ENCODE data around the gene PIM3.

Gene PIM3

DNA sequence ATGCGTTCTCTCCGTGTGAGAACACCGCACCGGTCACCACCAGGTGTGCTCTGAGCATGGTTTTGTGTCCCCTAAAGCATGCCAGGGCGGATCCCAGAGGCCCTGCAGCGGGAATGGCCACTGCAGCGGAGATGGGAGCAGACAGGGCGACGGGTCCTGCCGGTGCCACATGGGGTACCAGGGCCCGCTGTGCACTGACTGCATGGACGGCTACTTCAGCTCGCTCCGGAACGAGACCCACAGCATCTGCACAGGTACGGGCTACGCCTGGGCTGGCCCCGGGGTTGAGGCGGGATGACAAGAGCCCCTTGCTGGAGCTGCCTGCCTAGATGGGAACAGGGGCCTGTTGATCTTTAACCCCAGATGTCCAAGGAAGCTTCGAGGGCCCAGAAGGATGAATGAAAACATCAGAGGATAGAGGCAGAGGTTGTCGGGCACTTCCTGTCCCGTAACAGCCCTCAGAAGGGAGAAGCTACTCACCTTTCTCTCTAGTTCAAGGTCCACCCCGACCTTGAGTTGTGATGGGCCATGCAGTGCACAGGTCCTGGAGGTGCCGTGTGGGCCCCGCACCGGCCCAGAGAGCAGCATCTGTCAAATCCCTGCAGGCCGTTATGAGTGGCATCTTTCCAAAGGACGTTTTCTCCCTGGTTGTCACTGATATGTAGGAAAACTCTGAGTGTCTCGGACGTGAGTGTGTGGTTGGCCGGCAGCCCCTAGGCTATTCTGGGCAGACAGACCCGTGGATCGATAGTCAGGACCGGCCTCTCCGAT, 38.9 kb upstream of the PIM3 start:
- Histone ChIP-seq H3K4me1 (ENCODE audit: control insufficient read depth, insufficient read depth, low read length) (peaks cover 18% of the 10 kb centered on the region), H3K9ac (ENCODE audit: low read length) (no peak overlapping the region), H3K4me3 (ENCODE audit: low read length) (no peak overlapping the region), H3K27me3 (ENCODE audit: control insufficient read depth, insufficient read depth, low read length) (no peaks in the 10 kb centered on the region), H3K36me3 (ENCODE audit: control insufficient read depth, insufficient read depth, low read length) (no peaks in the 10 kb centered on the region), H3K9me3 (ENCODE audit: control insufficient read depth, low read length) (no peaks in the 10 kb centered on the region)

DNA sequence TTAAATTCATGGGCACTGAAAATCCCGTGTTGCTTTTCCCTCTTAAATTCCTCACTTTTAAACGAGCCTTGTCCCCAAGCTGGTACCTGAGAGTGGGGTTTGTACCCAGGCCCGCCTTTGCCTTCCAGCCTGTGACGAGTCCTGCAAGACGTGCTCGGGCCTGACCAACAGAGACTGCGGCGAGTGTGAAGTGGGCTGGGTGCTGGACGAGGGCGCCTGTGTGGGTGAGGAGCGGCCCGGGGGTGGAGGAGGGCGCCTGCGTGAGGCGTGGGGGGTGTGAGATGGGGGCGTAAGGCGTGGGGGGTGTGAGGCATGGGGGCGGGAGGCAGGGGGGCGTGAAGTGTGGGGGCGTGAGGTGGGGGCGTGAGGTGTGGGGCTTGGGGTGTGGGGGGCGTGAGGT, 38.1 kb upstream of the PIM3 start:
- Histone ChIP-seq H3K27me3 (ENCODE audit: control insufficient read depth, insufficient read depth, low read length) (no peaks in the 10 kb centered on the region), H3K4me1 (ENCODE audit: control insufficient read depth, insufficient read depth, low read length) (peaks cover 11% of the 10 kb centered on the region), H3K9ac (ENCODE audit: low read length) (no peak overlapping the region), H3K4me3 (ENCODE audit: low read length) (no peak overlapping the region), H3K9me3 (ENCODE audit: control insufficient read depth, low read length) (no peaks in the 10 kb centered on the region), H3K36me3 (ENCODE audit: control insufficient read depth, insufficient read depth, low read length) (no peaks in the 10 kb centered on the region)

DNA sequence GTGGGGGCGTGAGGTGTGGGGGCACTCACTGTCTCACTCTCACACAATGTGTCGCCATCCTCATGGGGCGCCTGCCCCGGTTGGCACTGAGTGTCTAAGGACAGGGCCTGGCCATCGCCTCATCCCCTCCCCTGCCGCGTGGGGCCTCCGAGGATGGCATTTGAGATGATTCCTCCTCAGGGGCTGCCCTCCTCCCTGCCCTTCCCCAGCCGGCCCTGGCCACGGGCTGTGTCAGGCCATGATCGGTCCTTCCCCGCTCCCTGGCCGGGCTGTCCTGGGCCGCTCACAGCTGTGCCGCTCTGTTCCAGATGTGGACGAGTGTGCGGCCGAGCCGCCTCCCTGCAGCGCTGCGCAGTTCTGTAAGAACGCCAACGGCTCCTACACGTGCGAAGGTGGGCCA, 37.6 kb upstream of the PIM3 start:
- H3K9me3 ChIP-seq (ENCODE audit: control insufficient read depth, low read length): no peaks in the 10 kb centered on the region
- no peaks in the 10 kb centered on the region for H3K36me3 ChIP-seq (ENCODE audit: control insufficient read depth, insufficient read depth, low read length)
- no peak overlapping the region for H3K4me3 ChIP-seq (ENCODE audit: low read length)
- no peaks in the 10 kb centered on the region for H3K27me3 ChIP-seq (ENCODE audit: control insufficient read depth, insufficient read depth, low read length)
- H3K9ac ChIP-seq (ENCODE audit: low read length): no peak overlapping the region
- H3K4me1 ChIP-seq (ENCODE audit: control insufficient read depth, insufficient read depth, low read length): peaks cover 11% of the 10 kb centered on the region

DNA sequence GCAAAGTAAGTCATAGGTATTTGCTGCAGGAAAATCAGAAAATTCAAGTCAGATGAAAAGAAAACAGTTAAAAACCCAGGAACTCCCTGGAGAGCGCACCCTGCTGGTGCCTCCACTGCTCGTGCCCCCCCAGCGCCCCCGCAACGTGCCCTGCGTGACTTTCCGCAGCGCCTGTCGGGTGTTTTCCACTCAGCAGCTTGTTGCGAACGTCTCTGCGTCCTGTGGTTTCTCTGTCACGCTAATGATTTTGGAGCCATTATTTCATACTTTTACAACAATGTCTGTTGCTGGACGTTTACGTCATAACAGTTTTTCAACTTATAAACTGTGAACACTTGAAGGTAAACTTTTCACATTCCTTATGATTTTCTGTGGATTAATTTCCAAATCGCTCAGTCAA, 37.1 kb upstream of the PIM3 start:
- Histone ChIP-seq H3K36me3 (ENCODE audit: control insufficient read depth, insufficient read depth, low read length) (no peaks in the 10 kb centered on the region), H3K4me3 (ENCODE audit: low read length) (no peak overlapping the region), H3K9me3 (ENCODE audit: control insufficient read depth, low read length) (no peaks in the 10 kb centered on the region), H3K27me3 (ENCODE audit: control insufficient read depth, insufficient read depth, low read length) (no peaks in the 10 kb centered on the region), H3K9ac (ENCODE audit: low read length) (no peak overlapping the region), H3K4me1 (ENCODE audit: control insufficient read depth, insufficient read depth, low read length) (peaks cover 11% of the 10 kb centered on the region)

DNA sequence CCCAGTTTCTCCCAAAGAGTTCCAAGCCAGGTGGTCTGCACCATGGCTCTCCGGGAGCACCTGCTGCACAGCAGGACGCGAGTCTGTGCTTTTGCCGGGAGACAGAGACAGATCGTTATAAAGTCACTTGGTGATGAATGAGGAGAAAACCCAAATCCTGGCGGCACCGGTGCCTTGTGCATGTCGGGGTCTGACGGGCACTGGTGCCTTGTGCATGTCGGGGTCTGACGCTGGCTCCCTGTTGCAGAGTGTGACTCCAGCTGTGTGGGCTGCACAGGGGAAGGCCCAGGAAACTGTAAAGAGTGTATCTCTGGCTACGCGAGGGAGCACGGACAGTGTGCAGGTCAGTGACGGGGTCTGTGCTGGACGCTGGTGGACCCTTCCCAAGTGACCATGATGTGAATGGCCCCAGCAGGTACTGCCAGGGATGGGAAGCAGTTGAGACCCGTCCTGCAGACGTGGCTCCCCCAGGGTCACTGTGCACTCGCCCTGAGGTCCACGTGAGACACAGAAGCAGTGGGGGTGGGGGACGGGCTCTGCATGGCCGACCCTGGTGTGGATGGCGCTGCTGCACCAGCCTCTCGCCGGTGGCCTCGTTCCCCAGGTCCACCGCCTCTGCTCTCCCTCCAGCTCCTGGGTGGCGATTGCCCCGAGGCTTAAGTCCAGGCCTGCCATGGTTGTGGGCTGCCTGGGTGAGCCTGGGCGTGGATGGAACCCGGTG, 36.3 kb upstream of the PIM3 start:
- no peaks in the 10 kb centered on the region for H3K36me3 ChIP-seq (ENCODE audit: control insufficient read depth, insufficient read depth, low read length)
- H3K4me1 ChIP-seq (ENCODE audit: control insufficient read depth, insufficient read depth, low read length): peaks cover 6% of the 10 kb centered on the region

DNA sequence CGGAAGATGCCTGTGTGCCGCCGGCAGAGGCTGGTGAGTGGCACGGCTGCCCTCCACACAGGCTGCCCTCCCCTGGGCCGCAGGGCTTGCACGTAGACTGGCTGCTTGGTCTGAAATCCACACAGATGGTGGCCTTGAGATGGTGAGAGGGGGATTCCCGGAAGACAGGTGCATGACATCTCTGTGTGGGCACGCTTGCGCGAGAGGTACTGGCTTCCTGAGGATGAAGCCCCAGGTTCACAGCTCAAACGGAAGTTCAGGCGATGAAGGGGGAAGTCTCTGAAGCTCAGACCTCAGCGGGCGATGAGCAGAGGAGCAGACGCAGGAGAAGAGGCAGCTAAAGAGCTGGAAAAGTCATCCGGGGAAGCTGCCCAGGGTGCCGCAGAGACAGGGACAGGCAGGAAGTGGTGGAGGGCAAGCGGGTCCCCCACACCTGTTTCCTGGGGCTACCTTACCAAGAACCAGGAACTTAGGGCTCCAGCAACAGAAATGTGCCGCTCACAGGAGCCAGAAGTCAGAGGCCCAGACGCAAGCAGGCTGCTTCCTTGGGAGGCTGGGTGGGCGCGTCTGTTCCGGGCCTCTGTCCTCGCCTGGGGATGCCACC, 34.9 kb upstream of the PIM3 start:
- no peak overlapping the region for H3K4me3 ChIP-seq (ENCODE audit: low read length)

More for the DNA sequence above, 36.3 kb upstream of the PIM3 start:
- Histone ChIP-seq H3K9ac (ENCODE audit: low read length) (no peak overlapping the region), H3K27me3 (ENCODE audit: control insufficient read depth, insufficient read depth, low read length) (no peaks in the 10 kb centered on the region), H3K4me3 (ENCODE audit: low read length) (no peak overlapping the region), H3K9me3 (ENCODE audit: control insufficient read depth, low read length) (no peaks in the 10 kb centered on the region)

DNA sequence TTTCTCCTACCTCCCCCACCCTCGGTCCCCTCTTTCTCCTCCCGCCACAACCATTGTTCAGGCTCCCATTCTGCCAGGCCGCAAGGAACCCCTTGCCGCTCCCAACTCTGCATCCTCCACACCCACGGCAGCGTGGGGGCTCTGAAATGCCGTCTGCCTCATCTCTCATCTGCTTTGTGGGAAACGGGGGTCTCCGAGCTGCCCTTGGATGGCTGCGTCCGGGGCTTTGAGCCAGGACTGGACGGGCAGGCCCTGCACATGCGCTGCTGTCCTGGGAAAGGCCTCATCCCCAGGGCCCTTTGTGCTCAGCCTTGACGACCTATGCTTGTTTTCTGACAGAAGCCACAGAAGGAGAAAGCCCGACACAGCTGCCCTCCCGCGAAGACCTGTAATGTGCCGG, 33.7 kb upstream of the PIM3 start:
- Histone ChIP-seq H3K4me3 (ENCODE audit: low read length) (no peak overlapping the region), H3K9me3 (ENCODE audit: control insufficient read depth, low read length) (no peaks in the 10 kb centered on the region), H3K4me1 (ENCODE audit: control insufficient read depth, insufficient read depth, low read length) (peaks cover 22% of the 10 kb centered on the region), H3K9ac (ENCODE audit: low read length) (no peak overlapping the region), H3K27me3 (ENCODE audit: control insufficient read depth, insufficient read depth, low read length) (peaks cover 7% of the 10 kb centered on the region), H3K36me3 (ENCODE audit: control insufficient read depth, insufficient read depth, low read length) (no peaks in the 10 kb centered on the region)

More for the DNA sequence above, 34.9 kb upstream of the PIM3 start:
- Histone ChIP-seq H3K27me3 (ENCODE audit: control insufficient read depth, insufficient read depth, low read length) (peaks cover 7% of the 10 kb centered on the region), H3K9ac (ENCODE audit: low read length) (no peak overlapping the region), H3K9me3 (ENCODE audit: control insufficient read depth, low read length) (no peaks in the 10 kb centered on the region), H3K4me1 (ENCODE audit: control insufficient read depth, insufficient read depth, low read length) (peaks cover 11% of the 10 kb centered on the region), H3K36me3 (ENCODE audit: control insufficient read depth, insufficient read depth, low read length) (no peaks in the 10 kb centered on the region)

DNA sequence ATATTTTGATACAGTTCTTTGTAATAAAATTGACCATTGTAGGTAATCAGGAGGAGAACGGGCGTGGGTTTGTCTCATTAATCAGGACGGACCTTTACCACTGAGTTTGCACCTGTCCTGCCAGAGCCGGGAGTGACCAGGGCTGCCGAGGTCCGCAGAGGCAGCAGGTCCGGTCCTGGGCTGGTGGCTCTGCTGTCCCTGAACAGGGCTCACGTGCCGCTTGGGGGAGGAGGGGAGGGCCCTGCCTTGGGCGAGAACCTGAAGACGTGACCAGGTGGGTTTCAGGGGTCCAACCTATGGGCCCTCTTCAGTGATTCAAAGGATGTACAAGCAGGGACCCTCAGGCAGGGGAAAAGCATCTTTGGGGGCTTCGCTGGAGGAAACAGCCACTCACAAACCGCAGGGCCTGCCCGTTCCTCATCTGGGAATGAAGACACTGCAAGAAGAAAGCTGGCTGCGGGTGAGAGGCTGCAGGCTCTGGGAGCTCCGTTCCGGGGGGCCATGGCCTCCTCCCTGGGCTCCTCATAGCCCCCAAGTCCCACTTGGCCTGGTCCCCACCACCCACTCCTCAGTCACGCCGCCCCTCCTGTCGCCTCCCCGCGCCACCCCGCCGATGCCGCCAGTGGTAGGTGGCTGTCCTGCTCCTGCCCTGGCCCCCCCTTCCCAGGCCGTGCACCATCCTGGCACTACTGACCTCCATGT, 32.9 kb upstream of the PIM3 start:
- Histone ChIP-seq H3K27me3 (ENCODE audit: control insufficient read depth, insufficient read depth, low read length) (peaks cover 7% of the 10 kb centered on the region), H3K9ac (ENCODE audit: low read length) (no peak overlapping the region), H3K4me1 (ENCODE audit: control insufficient read depth, insufficient read depth, low read length) (peaks cover 22% of the 10 kb centered on the region), H3K36me3 (ENCODE audit: control insufficient read depth, insufficient read depth, low read length) (no peaks in the 10 kb centered on the region), H3K4me3 (ENCODE audit: low read length) (no peak overlapping the region), H3K9me3 (ENCODE audit: control insufficient read depth, low read length) (no peaks in the 10 kb centered on the region)

DNA sequence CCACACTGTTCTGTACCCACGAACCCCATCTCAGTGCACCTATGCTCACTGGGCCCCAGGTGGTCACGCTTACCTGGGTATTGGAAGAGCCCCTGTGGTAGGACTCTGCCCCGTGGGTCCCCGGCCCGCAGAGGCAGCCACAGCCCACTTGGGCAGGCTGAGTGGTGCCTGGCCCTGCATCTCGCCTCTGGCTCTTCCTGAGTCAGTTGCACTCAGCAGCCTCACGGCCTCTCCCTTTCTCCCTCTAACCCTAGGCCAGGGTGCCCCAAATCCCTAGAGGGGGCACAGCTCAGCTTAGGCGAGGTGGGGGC, 32.4 kb upstream of the PIM3 start:
- Histone ChIP-seq H3K4me3 (ENCODE audit: low read length) (no peak overlapping the region), H3K9ac (ENCODE audit: low read length) (no peak overlapping the region), H3K27me3 (ENCODE audit: control insufficient read depth, insufficient read depth, low read length) (peaks cover 7% of the 10 kb centered on the region), H3K36me3 (ENCODE audit: control insufficient read depth, insufficient read depth, low read length) (no peaks in the 10 kb centered on the region), H3K9me3 (ENCODE audit: control insufficient read depth, low read length) (no peaks in the 10 kb centered on the region), H3K4me1 (ENCODE audit: control insufficient read depth, insufficient read depth, low read length) (peaks cover 22% of the 10 kb centered on the region)

DNA sequence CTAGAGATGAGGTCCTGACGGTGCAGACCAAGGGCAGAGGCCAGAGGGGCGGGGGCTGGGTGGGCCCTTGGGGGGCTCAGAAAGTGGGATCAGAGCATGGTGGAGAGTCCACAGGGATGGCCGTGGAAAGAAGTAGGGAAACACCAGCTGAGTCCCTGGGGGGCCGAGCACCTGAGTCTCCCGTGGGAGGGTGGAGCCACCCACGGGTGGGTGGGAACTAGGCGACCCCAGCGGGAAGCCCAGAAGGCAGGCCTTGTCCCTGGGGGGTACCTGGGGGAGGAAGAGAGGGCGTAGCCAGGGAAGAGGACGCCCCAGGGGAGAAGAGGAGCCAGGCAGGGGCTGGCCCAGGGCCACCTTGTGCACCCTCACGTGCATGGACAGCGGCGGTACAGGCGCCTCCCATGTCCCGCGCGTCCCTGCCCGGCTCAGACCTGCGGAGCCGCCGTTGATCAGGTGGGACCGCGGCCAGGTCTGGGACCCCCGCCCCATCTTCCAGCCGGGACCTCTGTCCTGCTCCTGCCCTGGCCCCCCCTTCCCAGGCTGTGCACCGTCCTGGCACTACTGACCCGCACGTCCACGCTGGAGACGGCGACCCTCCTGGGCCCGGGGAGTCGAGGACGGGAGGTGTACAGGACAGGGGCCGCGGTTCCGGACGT, 31.9 kb upstream of the PIM3 start:
- no peak overlapping the region for H3K9ac ChIP-seq (ENCODE audit: low read length)
- H3K4me1 ChIP-seq (ENCODE audit: control insufficient read depth, insufficient read depth, low read length): peaks cover 27% of the 10 kb centered on the region
- H3K27me3 ChIP-seq (ENCODE audit: control insufficient read depth, insufficient read depth, low read length): peaks cover 7% of the 10 kb centered on the region
- H3K9me3 ChIP-seq (ENCODE audit: control insufficient read depth, low read length): no peaks in the 10 kb centered on the region
- no peaks in the 10 kb centered on the region for H3K36me3 ChIP-seq (ENCODE audit: control insufficient read depth, insufficient read depth, low read length)
- no peak overlapping the region for H3K4me3 ChIP-seq (ENCODE audit: low read length)

DNA sequence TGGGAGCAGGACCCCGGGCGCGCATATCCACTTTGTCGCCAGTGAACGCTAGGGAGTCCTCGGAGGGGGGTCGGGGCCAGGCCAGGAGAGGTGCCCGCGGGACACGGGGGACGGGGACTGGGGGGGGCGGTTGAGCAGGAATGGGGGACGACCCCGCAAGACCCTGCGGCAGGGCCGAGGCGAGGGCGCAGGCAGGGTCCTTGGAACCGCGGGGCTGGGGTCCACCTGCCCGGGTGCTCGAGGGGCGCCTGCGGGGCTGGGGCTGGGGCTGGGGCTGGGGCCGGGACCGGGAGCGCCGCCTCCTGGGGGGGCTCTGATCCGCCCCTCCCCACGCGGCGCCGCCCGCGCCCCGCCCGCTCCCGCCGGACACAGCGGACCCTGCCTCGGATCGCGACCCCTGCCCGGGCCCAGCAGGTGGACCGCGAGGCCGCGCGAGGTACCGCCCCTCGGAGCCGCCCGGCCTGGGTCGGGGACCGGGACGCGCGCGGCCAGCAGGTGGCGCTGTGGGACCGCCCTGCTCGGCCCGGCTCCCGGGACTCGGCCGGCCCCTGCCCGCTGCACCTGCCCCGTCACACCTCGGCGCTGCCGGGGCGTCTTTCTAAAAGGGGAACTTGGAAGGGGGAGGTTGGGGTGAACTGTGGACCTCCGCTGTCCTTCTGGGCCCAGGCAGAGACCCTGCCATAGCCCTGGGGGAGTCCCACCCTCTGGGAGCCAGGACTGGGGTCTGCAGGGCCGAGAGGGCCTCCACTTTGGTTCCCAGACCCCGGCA, 31.2 kb upstream of the PIM3 start:
- no peaks in the 10 kb centered on the region for H3K9me3 ChIP-seq (ENCODE audit: control insufficient read depth, low read length)
- H3K27me3 ChIP-seq (ENCODE audit: control insufficient read depth, insufficient read depth, low read length): peaks cover 7% of the 10 kb centered on the region
- H3K36me3 ChIP-seq (ENCODE audit: control insufficient read depth, insufficient read depth, low read length): no peaks in the 10 kb centered on the region
- H3K4me1 ChIP-seq (ENCODE audit: control insufficient read depth, insufficient read depth, low read length): peaks cover 34% of the 10 kb centered on the region
- no peak overlapping the region for H3K4me3 ChIP-seq (ENCODE audit: low read length)
- no peak overlapping the region for H3K9ac ChIP-seq (ENCODE audit: low read length)
